C4-2B (cell line): ENCODE measurements around the gene CRY2.

Experiments used
- CTCF ChIP-seq: fragments of 450-650 bp; conservative IDR thresholded peaks from 2 replicates; pipeline ENCODE4 v1.5.1; 2017; ENCODE audit warnings: mild to moderate bottlenecking
- ZFX ChIP-seq: fragments of 450-650 bp; IDR thresholded peaks from 2 replicates; pipeline ENCODE4 v1.6.1; 2017

GRCh38 chr11:45817191-45817590 lies 30.1 kb upstream of the CRY2 start:
- TF ChIP-seq CTCF (no peak), ZFX (no peak)
